HG03196 (cell line): Measurements from ENCODE around the gene OARD1.
A peak's percentile ranks its signal among the peaks of the same experiment; 100 is the strongest.

Experiments used
- ATAC-seq: cut with Tn5 transposase; IDR thresholded peaks from one replicate; pipeline ENCODE4 v1.9.1; 2021; ENCODE audit not compliant: unreplicated experiment

Gene OARD1

DNA sequence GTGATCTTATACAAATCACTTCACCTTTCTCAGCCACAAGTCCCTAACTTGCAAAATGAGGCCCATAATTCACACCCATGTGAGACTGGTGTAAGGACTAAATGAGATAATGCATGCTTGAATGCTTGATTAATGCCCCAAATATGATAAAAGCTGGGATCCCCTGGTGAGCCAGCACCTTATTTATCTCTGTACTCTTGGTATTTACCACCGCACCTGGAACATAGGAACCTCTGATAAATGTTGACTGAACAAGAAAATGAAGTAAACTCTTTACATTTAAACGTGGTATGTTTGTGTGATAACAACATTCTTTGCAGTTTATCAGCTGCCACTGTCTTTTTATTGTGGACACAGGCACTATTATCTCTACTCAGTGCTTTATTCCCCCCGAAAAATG is 21.6 kb downstream of the OARD1 start:
- ATAC-seq, result no peak

DNA sequence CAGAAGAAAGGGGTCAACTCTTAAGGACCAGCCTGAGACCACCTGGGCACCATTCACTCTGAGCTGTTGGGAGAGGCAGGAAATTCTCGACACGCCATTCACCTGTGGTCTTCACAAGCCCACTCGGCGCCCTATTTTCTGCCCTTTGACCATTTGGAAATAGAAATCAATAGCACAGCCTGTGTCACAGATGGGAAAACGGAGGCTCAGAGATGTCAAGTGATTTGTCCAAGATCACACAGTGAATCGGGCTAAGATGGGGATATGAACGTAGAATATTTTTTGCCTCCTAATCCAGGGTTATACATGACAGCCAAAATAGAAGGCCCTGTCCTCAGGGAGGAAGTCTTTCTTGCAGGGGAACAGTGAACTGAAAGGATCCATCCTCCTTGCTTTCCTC is 22.2 kb downstream of the OARD1 start:
- no peak for ATAC-seq

DNA sequence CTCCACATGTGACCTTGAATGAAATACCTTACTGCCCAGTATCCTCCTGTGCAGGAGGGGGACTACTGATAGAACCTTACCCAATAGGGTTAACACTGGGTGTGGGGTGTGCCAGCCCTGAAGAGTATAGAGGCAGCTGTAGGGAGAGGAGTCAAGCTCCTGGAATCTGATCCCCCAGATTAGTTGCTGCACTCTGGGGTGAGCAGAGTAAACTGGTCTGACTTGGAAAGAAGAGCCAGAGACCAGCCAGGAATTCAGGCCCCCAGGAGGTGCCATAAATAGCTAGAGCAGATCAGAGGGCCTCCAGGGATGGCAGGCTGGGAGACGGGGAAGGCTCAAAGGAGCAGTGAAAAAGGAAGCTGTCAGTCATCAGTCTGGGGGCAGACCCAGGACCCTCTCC is 22.6 kb downstream of the OARD1 start:
- no peak for ATAC-seq

DNA sequence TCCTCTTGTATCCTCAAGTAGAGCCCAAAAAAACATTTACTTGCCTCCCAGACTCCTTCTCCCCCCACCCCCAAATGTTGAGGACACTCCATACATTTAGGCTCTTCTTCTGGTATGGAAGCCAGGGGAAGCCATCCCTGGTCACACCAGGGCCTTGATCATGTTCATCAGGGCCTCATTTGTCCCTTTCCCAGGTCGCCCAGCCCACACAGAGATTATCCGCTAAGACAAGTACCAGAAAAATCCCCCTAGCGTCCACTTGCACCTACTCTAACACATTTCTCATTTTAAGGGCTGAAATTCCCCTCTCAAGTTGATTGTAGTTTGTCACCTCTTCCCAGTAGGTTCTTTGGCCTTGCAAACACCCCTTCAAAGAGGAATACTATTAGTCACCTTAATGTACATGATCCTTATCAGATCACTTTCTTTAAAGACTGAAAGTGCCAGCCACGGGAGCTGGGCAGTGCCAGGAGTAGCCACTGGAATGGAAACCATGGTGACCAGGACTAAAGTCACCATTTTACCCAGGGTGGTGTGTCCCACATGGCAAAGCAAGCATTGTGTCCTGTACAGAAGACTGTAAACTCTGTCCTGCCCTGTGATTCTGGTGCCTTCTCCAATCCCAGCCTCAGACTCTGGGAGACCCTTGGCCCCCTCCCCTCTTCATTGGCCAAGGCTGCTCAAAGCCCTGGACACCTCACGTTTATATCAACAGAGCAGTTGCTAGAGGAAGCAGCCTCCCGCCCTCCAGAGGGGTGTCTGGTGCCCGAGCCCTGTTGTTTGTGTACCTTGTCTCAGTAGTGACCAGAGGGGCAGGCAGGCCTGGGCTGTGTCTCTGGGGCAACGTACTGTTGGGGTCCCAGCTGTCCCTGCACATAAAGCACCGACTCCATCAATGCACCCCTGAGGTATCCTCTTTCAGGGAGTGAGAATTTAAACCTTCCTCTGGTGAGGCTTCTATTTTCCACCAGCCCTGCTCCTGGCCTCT is 24.1 kb downstream of the OARD1 start:
- ATAC-seq, result no peak

DNA sequence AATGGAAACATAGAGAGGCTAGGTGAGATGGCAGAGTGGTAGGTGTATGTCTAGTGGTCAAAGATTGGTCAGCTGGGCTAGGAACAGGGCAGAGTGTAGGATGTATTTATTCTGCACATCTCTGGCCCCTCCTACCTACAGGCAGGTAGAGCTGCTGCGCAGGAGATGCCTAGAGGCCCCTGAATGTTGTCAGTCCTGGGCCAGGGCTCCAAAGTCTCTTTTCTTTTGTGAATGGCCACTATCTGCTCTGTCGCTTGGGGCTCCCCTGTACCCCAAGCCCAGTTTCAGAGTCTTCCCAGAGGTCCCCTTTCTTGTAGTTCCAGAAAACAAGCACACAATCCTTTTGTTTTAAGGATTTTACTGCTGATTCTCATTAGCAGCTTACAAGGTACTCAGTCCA is 24.9 kb downstream of the OARD1 start:
- ATAC-seq, result no peak

DNA sequence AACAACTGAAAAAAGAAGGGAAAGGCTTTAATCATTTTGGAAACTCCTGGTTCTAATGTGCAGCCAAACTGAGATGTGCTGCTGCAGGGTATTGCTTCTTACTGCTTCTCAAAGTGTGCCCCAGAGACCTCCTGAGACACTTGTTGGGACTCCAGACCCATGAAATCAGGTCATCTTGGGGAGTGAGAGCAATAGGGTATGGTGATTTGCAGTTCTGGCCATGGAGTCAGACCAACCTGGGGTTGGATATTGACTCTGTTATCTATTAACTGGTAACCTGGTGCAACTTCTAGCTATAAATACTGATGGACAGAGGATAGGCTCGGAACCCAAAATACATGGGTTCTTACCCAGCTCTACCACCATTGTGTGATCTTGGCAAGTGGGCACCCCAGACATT is 26.1 kb downstream of the OARD1 start:
- no peak for ATAC-seq

DNA sequence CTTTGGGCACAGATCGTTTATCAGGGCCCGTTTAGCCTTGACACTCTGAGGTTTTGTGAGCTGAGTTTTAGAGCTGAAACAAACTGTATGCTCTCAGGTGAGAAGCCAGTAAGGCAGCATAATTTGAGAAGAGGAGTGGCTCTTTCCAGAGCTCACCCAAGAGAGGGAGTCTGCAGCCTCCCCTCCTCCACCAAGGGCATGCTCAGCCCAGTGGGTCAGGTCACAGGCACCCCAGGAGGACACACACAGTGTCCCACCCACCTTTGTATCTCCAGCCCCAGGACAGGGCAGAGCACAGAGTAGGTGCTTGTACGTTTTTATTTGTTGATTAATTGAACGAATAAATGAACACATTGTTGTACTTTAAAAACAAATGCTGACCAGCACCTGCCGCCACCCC is 26.5 kb downstream of the OARD1 start:
- no peak for ATAC-seq

DNA sequence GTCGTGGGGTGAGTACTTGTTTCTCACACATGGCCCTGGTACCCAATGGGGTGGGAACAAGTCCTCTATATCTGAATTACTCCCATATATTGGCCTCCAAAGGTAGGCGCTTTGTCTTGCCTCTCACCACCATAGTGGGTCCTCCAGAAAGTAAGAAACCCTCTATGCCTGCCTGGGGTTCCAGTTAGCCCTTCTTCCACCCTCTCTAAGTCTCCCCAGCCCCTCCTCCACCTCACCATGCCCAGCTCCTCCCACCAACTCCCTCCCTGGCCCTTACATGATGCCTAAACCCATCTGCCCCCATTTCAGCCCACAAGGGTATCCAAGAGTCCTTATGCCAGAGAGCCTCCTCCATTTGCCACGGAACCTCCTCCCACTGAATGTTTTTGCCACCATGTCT is 29.0 kb downstream of the OARD1 start:
- no peak for ATAC-seq

DNA sequence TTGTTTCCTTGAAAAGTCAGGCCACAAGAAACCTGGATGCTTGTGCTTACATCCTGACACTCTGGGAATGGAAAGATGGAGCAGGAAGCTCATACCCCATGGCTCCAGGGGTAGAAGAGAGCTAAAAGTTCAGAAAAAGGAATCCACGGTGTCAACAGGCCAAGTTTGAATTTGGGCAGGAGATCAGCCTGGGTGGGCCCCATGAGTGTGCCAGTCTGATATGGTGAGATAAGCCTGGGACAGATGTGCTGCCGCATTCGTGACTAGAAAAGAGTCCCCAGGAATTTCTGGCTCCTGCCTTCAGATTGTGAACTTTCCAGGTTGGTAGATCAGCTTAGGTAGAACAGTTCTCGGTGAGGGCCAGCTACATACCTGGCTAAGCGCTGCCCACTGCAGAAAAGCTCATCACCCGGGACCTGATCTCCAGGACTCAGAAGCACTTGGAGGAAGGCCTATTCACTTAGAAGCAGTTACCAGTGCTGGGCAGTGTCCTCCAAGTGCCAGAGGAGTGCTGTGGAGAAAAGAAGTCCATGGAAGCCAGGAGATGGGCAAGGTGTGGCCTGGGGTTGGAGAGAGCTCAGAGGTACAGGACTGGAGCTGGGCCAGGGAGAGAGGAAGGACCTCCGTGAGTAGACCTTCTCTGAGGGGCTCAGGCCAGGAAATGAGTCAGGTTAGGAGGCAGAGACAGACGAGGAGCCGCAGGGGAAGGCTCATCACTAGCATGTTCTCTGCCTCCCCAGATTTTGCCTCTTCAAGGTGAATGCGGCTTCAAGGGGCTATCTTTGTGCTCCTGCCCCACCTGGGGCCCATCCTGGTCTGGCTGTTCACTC is 29.7 kb downstream of the OARD1 start, which contains the start of gene TSPO2:
Gene TSPO2 (plus strand): TSS at position 242 of the 830 bp plus-strand sequence. CDS start 519 bp downstream, at position 761.
- ATAC-seq, result no peak

DNA sequence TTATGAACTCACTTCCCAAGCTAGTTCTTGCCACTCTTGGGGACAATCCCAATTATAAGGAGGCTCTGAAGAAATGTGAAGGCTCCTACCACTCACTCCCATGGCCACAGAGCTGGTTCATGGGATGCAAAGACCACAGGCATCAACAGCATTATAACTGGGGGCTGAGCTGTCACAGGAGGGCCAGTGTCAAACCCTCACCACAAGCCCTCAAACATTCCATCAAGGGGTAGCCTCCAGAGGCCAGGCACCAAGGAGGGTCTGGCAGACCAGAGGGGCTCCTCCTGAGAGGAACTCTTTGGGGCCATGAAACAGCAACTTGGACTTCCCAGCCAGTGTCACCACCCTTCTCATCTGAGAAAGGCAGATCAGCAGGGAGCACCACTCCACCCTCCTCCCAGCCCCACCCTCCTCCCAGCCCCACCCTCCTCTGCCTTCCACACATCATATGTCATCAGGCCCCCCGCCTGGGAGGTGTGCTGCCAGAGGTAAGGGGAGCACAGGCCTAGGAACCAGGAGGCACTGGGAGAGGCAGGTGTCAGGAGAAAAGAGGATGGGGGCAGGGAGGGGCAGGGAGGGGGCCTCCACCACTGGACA is 31.1 kb downstream of the OARD1 start:
- ATAC-seq, result no peak

DNA sequence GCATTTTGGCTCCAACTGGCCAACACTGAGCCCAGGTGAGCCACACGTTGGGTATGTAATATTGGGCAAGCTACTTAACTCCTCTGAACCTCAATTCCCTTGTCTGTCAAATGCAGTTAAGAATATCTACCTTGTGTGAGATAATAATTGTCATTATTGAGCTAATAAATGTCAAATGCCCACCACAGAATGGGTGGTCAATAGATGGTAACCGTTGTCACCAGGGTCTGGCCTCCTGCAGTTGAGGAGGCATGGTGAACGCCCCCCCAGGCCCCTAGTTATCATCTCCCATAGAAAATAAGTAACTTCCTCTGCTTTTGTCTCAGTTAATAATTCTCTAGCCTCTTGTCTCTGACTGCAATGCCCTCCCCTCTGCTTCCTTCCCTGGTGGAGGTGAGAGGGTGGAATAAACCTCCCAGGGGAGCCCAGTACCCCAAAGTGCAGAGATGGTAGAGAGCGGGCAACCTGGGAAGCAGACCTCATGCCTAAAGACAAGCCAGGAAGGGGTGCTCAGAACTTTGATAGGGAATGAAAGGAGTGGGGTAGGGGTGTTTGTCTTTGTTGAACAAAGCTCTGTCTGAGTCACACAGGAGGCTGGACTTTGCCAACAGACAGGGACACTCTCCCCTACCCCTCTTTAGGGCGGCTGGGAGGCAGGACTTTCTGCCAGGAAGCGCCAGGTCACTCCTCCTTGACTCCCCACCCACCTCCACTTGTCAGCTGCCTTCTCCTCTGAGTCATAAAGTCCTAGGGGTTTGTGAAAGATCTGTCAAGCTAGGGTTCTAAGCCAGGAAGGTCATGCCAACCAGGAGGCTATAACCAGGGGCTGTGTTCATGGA is 31.8 kb downstream of the OARD1 start:
- ATAC-seq, result peak; percentile 40

DNA sequence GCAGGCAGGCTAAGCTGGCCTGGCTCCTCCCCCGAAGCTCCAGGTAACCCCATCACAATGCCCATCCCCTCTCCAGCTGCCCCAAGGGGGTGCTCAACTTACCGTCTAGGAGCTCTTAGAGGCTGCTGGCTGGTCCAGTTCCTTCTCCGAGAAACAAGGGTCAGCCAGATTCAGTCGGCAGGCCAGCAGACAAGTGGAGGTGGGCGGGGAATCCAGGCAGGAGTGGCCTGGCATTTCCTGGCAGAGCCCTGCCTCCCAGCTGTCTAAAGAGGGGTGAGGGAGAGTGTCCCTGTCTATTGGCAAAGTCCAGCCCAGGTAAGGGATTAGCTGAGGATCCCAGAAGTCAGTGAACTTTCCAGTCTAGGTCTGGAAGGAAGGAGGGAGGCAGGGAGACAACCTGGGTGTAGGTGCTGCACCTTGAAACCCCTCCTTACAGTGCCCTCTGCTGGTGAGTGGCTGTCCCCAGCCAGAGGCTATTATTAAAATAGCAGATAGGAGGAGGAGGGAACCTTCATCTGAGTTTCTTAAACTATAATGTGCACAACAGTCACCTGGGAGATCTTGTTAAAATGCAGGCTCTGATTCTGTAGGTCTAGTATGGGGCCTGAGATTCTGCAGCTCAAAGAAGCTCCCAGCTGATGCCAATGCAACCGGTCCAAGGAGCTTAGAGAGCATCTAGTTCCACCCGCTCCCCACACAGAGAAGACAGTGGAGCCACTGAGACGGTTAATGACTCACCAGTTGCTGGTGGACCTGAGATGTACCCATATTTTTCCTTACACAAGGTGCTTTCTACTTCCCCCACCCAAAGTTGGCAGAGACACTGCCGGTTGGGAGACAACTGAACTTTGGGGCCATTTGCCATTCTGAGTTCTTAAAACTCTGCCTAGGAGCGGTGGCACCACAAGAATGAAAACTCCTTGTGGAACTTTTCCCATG is 32.8 kb downstream of the OARD1 start, which contains the start of gene UNC5CL:
Gene UNC5CL (minus strand): TSS at position 162 of the 939 bp plus-strand sequence. CDS start 4,147 bp downstream, outside the sequence.
- ATAC-seq, result no peak

DNA sequence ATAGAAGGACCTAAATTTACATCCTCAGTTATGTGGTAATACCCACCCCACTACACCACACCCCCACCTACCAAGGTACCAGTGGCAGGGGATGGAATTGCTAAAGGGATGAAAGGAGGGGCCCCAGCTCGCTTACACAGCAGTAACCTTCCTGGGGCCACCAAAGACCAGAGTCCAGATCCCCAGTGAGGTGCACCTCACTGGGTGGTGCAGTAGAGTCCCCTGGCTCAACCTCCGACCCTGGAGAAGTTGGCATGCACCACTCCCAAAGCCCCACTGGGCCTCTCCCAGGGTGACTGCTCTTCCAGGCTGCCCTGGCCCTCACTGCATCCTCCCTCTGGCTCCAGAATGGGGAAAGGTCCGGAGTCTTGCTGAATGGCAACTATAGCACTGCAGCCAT is 34.0 kb downstream of the OARD1 start:
- no peak for ATAC-seq

DNA sequence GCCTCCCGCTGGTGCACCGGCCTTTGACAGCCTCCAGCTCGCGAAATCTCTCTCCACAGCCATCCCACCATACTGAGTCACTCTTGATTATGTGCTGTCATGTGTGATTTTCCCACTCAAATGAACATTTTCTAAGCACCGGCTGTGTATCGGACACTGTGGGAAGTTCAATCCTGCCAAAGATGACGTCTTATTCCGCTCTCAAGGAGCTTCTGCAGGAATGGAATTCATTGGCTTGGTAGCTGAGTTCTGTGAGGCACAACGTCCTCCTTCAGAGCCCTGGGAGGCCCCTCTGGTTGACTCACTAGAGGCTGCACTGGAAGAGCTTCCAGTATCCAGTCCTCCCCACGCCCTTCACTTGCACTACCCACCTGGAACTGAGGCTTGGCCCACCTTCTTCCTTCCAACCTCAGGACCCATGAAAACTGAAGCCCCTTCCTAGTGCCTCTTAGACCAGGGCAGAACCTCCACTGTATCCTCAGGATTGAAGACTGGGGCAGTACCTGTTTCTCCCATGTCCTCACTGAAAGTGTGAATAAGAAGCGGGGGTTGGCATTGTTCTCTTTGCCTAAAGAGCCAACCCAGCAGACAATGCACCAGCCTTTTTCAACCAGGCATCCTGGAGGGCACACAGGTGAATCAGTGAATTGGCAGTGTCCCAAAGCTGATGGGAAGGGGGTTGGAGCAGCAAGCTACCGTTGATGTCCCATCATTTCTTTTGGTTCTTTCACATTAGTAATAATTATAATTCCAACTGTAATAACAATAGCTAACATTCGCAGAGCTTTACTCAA is 34.9 kb downstream of the OARD1 start:
- no peak for ATAC-seq

DNA sequence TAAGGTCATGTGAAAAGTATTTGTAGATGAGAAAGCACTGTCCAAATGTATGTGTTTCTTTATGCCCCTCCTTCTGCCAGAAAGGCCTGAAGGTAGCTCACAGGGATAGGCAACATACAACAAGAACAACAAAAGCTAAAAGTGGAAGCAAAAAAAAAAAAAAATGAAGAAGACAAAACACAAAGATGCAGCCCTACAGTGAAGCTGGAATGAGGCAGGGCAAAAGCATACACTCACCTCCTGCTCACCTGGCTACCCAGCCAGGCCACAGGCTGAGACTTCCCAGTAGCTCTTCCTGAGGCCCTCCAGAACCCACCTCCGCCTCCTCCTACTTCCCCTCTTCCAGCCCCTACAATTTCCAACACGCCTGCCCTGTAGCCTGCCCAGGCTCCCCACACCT is 35.6 kb downstream of the OARD1 start:
- ATAC-seq, result no peak

DNA sequence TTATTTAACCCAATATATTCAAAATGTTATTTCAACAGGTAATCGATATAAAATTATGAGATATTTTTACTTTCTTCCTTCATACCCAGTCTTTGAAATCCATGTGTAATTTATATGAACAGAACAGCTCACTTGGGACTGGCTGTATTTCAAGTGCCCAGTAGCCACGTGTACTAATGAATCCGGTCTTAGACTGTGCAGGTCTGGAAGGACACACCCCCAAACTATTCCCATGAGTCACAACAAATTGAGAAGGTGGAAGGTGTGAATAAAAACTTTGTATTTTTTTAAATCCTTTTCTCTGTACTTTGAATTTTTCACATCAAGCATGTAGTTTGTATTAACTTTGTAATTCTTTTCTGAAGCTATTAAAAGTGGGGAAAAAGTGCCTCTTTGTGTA is 36.0 kb downstream of the OARD1 start:
- ATAC-seq, result no peak

DNA sequence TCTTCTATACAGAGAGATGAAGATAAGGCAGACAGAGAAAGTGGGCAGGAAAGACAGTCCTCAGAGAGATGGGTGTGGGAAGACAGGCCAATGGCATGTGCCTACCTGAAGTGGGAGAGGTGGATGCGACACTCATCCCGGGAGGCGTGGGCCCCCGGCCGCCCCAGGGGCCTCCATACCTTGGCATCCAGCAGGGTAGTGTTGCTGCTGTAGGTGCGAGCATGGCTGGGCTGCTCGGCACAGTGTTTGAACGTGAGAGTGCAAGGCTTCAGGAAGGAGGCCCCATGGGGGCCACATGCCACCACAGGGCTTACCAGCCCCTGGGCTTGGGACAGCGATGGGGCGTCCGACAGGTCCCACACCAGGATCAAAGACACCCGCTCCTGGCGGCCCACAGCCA is 38.4 kb downstream of the OARD1 start:
- ATAC-seq, result no peak

DNA sequence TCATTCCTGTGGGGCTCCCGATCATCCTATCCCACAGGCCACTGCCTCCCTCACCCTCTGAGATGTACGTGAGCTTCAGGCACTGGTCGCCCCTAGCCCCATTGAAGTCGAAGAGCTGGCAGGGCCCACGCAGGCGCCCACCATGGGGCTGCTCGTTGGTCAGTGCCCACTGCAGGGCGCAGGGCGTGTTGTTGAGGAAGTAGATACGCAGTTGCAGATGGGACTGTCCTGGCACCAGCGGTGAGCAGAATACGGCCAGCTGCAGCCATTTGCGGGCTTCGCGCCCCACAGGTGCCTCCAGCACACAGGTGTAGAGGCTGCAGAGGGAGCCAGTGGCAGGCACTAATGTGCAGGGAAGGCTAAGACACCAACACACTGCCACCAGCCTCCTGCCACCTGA is 39.3 kb downstream of the OARD1 start:
- no peak for ATAC-seq
